Esophagus muscularis mucosa (tissue), 3 donors: ENCODE data around the gene KIAA1755.

Experiments used
- POLR2A ChIP-seq: fragments of 450-650 bp; IDR thresholded peaks from one replicate; pipeline ENCODE4 v1.6.1; 2017; ENCODE audit warnings: antibody characterized with exemption, moderate library complexity, mild to moderate bottlenecking, low read depth
- TF ChIP-seq, protein P1 (sequence below), 3 experiments: fragments of 200-600 bp in 2 of 3; fragments of 450-650 bp in 1 of 3; sonication (generic) in 2 of 3; IDR thresholded peaks; one replicate each; pipeline ENCODE4 v1.5.1; 2017 to 2019; ENCODE audit warnings: antibody characterized with exemption in 3 of 3, mild to moderate bottlenecking in 2 of 3, moderate library complexity in 1 of 3

DNA sequence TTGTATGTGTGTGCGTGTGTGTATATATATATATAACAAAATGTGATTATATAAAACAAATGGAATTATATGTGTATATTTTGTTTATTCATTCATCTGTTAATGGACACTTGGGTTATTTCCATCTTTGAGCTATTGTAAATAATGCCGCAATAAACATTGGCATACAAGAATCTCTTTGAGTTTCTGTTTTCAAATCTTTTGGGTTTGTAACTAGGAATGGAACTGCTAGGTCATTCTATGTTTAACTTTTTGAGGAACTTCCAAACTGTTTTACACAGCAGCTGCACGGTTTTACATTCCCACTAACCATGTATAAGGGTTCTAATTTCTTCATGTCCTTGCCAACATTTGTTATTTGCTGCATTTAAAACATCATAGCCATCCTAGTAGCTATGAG lies 55.5 kb downstream of the KIAA1755 start:
- TF ChIP-seq POLR2A: no peak
- TF ChIP-seq, protein P1, sequence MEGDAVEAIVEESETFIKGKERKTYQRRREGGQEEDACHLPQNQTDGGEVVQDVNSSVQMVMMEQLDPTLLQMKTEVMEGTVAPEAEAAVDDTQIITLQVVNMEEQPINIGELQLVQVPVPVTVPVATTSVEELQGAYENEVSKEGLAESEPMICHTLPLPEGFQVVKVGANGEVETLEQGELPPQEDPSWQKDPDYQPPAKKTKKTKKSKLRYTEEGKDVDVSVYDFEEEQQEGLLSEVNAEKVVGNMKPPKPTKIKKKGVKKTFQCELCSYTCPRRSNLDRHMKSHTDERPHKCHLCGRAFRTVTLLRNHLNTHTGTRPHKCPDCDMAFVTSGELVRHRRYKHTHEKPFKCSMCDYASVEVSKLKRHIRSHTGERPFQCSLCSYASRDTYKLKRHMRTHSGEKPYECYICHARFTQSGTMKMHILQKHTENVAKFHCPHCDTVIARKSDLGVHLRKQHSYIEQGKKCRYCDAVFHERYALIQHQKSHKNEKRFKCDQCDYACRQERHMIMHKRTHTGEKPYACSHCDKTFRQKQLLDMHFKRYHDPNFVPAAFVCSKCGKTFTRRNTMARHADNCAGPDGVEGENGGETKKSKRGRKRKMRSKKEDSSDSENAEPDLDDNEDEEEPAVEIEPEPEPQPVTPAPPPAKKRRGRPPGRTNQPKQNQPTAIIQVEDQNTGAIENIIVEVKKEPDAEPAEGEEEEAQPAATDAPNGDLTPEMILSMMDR (IDR thresholded peaks at IDR 0.05): no peak
